Adrenal gland (tissue), 12 donors: ENCODE data around the gene DHCR24. TPM values are rescaled to one million over a fixed set of nuclear protein-coding genes. Genes with fewer than 3 reads are reported as not detected.
A peak's percentile ranks its signal among the peaks of the same experiment; 100 is the strongest.
"Not testable (repeated sequence)": the region's sequence is repeated elsewhere in the genome, so short reads cannot be mapped to it uniquely, and the experiment has no call there.

Source experiments
- DNase-seq, 7 donors: peaks; one replicate each; pipeline ENCODE4 v3.0.0-alpha.2; 2019 to 2020
- H3K27ac ChIP-seq, 5 donors: fragments of 200-600 bp; sonication (generic) in 4 of 5; 1 replicate in 3 of 5; 2 replicates in 2 of 5; pipeline versions ENCODE4 v1.5.1 to v1.8.0; 2016 to 2020; ENCODE audit warnings: mild to moderate bottlenecking in 1 of 5
- H3K27me3 ChIP-seq: fragments of 200-600 bp; 2 replicates; pipeline ENCODE4 v1.8.0; 2021
- H3K36me3 ChIP-seq, 2 donors: fragments of 200-600 bp; replicated peaks in 1 of 2; 1 replicate in 1 of 2; 2 replicates in 1 of 2; pipeline versions ENCODE4 v1.5.1 to v1.8.0; 2018 to 2022
- H3K4me1 ChIP-seq, 2 donors: fragments of 200-600 bp; replicated peaks in 1 of 2; 1 replicate in 1 of 2; 2 replicates in 1 of 2; pipeline versions ENCODE4 v1.5.1 to v1.8.0; 2018 to 2021
- H3K4me3 ChIP-seq, 4 donors: fragments of 200-600 bp; sonication (generic) in 3 of 4; one replicate each; pipeline ENCODE4 v1.5.1; 2016 to 2018
- H3K9me3 ChIP-seq, 3 donors: fragments of 200-600 bp; sonication (generic) in 1 of 3; replicated peaks in 1 of 3; 1 replicate in 2 of 3; 2 replicates in 1 of 3; pipeline versions ENCODE4 v1.5.1 to v1.8.0; 2016 to 2021
- POLR2A ChIP-seq, 2 donors: fragments of 450-650 bp; IDR thresholded peaks; one replicate each; pipeline ENCODE4 v1.6.1; 2017; ENCODE audit warnings: antibody characterized with exemption in 2 of 2, mild to moderate bottlenecking in 2 of 2, moderate library complexity in 1 of 2
- WGBS, 4 donors: extraction: QIAGEN DNeasy Blood & Tissue Kit in 2 of 4; methylation state at CpG; one replicate each; pipeline versions ENCODE4 v1.1.5 to v1.1.7; 2013 to 2017; 5-methylcytosine and 5-hydroxymethylcytosine counted together
- intact Hi-C, 2 donors: fragments of 100-400 bp; cut with DNase I; formaldehyde crosslinking; loops; one replicate each; pipeline versions ENCODE4 v1.14.1 to v1.15.0; 2022 to 2023
- polyA plus RNA-seq, 3 donors: library from polyadenylated mRNA; stranded (reverse); fragments of 200-250 nt in 2 of 3; fragments of 350-450 nt in 1 of 3; fragmentation: Illumina TruSeq in 1 of 3; extraction: RNeasy Lipid Tissue Mini Kit (QIAGEN cat#74804) in 1 of 3; gene quantifications; one replicate each; pipeline ENCODE4 v1.2.3, GENCODE V29; 2013 to 2014
- total RNA-seq, 9 donors: library from RNA; depleted of rRNA in 4 of 9; stranded (reverse); fragments of >200 nt in 4 of 9; fragments of 120-200 nt in 1 of 9; fragmentation: NEBNext Ultra II Directional in 1 of 9; extraction: Animal tissue kit (Norgen Biotek cat#: 25700) in 1 of 9; gene quantifications; one replicate each; pipeline versions ENCODE4 v1.1.0 to v1.2.4, GENCODE V29; 2013 to 2023
- TF ChIP-seq, protein P1 (sequence below), 6 experiments: fragments of 450-650 bp in 4 of 6; fragments of 200-600 bp in 2 of 6; sonication (generic) in 1 of 6; IDR thresholded peaks; 1 replicate in 5 of 6; 2 replicates in 1 of 6; pipeline versions ENCODE4 v1.5.1 to v1.8.0; 2016 to 2021; ENCODE audit warnings: antibody characterized with exemption in 6 of 6, mild to moderate bottlenecking in 2 of 6, moderate library complexity in 1 of 6
- donor health status: healthy with polysubstance abuse.
- donor health status: Bipolar disorder and iron deficiency.
- donor health status: DM: yes; HTN: yes; CAD: no.
- donor health status: DM: no; HTN: no; CAD: no.
- donor health status: DM: no; HTN: no; CAD: no.
- donor health status: DM: yes; HTN: yes; CAD: no.

The DHCR24 gene
- total and polyA plus RNA-seq, 12 donors: 138 to 4,801 (median 2,741) TPM

DNA sequence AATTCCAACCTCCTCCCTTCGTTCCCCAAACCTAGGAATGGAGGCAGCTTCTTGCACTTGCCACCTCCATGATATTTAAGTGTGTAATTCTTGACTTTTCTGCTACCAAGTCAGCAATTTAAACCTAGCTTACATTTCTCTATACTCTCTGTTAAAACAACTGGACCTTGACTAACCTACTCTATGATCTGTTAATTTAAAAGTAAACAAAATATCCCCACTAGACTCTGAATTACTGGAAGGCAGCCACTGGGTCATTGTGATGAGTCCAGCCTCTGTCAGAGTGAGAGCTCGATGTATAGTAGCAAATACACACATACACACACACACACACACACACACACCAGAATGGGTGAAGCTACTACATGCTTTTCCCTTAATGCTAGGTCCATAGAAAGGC is 40.0 kb upstream of the DHCR24 start:
- Histone ChIP-seq H3K36me3 (no peaks in the 10 kb centered on the region), H3K4me3 (no peak overlapping the region), H3K27me3 (no peaks in the 10 kb centered on the region), H3K9me3 (no peaks in the 10 kb centered on the region), H3K27ac (peak overlapping the region in 4 of 5 donors; percentile 51 to 64 (median 58)), H3K4me1 (peaks cover 18 to 19% of the 10 kb centered on the region in 2 donors)
- 46 to 63% (median 53%) methylated on average over 2 of the region's 2 CpGs for WGBS, 4 donors
- DNase-seq: no peak
- no peak for TF ChIP-seq POLR2A (IDR thresholded peaks at IDR 0.05)
- TF ChIP-seq, protein P1, sequence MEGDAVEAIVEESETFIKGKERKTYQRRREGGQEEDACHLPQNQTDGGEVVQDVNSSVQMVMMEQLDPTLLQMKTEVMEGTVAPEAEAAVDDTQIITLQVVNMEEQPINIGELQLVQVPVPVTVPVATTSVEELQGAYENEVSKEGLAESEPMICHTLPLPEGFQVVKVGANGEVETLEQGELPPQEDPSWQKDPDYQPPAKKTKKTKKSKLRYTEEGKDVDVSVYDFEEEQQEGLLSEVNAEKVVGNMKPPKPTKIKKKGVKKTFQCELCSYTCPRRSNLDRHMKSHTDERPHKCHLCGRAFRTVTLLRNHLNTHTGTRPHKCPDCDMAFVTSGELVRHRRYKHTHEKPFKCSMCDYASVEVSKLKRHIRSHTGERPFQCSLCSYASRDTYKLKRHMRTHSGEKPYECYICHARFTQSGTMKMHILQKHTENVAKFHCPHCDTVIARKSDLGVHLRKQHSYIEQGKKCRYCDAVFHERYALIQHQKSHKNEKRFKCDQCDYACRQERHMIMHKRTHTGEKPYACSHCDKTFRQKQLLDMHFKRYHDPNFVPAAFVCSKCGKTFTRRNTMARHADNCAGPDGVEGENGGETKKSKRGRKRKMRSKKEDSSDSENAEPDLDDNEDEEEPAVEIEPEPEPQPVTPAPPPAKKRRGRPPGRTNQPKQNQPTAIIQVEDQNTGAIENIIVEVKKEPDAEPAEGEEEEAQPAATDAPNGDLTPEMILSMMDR (IDR thresholded peaks at IDR 0.05): no peak
- intact Hi-C loops: no loop called here

DNA sequence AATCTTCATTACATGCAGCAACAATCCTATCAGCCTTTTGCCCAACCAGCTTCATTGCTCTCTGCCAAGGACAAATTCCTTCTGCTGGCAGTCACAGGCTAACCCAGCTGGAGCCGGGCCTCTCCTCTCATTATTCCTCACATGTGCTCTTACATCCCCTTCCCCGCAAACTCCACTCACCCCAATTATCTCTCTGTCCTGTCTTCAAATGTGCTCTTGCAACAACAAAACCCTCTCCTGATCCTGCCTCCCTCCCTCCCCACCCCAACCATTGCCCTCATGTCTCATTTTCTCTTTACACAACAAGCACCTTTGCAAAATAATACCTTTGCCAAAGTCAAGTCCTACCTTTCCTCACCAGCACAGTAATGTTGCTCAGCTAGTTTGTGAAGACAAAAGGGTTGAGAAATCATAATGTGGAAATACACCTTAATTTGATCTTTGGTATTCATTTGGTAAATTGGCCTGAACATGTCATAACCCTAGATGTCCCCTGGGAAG is 36.0 kb upstream of the DHCR24 start:
- Histone ChIP-seq H3K4me3 (no peak overlapping the region), H3K27me3 (no peaks in the 10 kb centered on the region), H3K4me1 (peaks cover 13 to 14% of the 10 kb centered on the region in 2 donors), H3K9me3 (no peaks in the 10 kb centered on the region), H3K36me3 (no peaks in the 10 kb centered on the region), H3K27ac (peak overlapping the region in 4 of 5 donors; percentile 56 to 67 (median 60))
- peak; percentile 47 to 87 (median 80) for DNase-seq
- TF ChIP-seq, protein P1 (IDR thresholded peaks at IDR 0.05): no peak
- peak in 1 of 2 donors; percentile 38 for TF ChIP-seq POLR2A (IDR thresholded peaks at IDR 0.05)
- intact Hi-C loops: no loop called here
- WGBS, 4 donors: 34 to 50% (median 42%) methylated on average over 2 of the region's 2 CpGs

DNA sequence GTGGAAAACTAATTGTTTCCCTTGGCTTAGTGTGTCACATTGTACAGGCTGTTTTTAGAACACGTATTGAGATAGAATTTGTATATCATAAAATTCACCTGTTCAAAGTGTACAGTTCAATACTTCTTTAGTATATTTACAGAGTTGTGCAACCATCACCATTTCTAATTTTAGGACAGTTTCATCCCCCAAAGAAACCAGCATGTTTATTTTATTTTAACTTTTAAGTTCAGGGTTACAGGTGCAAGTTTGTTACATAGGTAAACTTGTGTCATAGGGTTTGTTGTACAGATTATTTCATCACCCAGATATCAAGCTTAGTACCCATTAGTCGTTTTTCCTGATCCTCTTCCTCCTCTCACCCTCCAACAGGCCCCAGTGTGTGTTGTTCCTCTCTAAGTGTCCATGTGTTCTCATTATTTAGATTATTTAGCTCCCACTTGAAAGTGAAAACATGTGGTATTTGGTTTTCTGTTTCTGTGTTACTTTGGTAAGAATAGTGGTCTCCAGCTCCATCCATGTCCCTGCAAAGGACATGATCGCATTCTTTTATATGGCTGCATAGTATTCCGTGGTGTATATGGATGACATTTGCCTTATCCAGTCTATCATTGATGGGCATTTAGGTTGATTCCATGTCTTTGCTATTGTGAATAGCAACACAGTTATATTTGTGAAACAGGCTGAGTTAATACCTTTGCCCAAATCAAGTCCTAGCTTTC is 35.2 kb upstream of the DHCR24 start:
- no peak for DNase-seq
- Histone ChIP-seq H3K27me3 (no peaks in the 10 kb centered on the region), H3K36me3 (no peaks in the 10 kb centered on the region), H3K4me3 (no peak overlapping the region), H3K4me1 (peaks cover 6% of the 10 kb centered on the region in 2 donors), H3K9me3 (no peaks in the 10 kb centered on the region), H3K27ac (peak overlapping the region in 3 of 5 donors; percentile 56 to 67 (median 61))
- TF ChIP-seq, protein P1 (IDR thresholded peaks at IDR 0.05): no peak
- TF ChIP-seq POLR2A (IDR thresholded peaks at IDR 0.05): no peak
- intact Hi-C loops: no loop called here
- 82 to 85% (median 84%) methylated on average over 4 of the region's 4 CpGs for WGBS, 4 donors

DNA sequence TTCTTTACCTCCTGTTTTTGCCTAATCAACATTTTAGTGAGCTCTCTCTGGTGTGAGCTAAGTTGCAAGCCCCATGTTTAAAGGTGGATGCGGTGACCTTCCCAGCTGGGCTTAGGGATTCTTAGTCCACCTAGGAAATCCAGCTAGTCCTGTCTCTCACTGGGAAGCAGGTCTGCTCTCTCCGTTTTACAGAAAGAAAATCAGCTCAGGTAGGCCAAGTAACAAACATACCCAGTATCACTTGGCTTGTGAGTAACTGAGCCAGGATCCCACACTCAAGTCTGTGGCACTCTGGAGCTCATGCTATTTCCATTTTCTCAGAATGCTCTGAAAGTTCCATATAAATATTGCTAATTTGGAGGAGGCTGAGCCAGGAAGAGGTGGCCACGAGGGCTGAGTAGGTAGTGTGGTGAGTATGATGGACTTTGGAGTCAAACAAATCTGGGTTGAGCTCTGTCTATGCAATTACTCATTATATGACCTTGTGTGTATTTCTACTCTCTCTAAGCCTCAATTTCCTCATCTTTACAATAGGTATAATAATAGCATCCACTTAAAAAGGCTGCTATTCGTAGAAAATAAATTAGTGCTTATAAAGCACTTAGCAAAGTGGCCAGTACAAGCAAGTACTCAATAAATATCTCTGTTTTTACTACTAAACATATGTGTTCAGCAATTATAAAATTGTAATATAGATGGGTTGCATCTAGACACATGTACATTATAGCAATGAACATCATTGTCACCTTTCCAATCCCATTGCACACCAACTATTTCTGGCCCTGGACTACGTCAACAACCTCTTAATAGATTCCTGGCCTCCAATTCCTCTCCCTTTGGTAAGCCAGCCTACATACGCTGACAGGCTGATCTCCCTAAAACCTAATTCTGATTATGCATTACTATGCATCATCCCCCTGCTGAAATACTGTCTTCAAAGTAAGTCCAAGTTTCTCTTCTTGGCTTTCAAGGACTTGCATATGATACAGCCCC is 32.7 kb upstream of the DHCR24 start:
- no peaks in the 10 kb centered on the region for H3K36me3 ChIP-seq
- intact Hi-C loops: no loop called here
- H3K4me3 ChIP-seq: no peak overlapping the region
- TF ChIP-seq, protein P1 (IDR thresholded peaks at IDR 0.05): no peak
- TF ChIP-seq POLR2A (IDR thresholded peaks at IDR 0.05): no peak
- DNase-seq: no peak
- WGBS, 4 donors: 82 to 90% (median 85%) methylated on average over 6 of the region's 6 CpGs
- H3K27ac ChIP-seq: no peak overlapping the region
- no peaks in the 10 kb centered on the region for H3K9me3 ChIP-seq
- no peaks in the 10 kb centered on the region for H3K4me1 ChIP-seq
- no peaks in the 10 kb centered on the region for H3K27me3 ChIP-seq

DNA sequence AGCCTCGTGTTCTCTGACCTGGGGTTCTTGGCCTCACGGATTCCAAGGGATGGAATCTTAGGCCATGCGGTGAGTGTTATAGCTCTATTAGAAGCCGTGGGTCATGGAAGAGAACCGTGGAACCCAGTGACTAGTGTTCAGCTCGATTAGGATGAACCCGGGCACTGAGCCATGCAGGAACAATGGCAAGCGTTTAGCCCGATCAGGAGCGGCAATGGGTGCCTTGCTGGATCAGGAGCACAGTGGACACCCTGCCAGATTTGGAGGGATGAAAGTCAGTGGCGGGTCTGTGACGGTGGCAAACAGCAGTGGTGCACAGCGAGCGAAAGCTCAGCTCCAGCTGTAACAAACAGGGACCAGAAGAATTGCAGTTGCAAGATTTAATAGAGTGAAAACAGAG is 24.1 kb upstream of the DHCR24 start:
- intact Hi-C loops, DNase-seq, H3K4me3 ChIP-seq, H3K4me1 ChIP-seq, H3K27me3 ChIP-seq, H3K27ac ChIP-seq, H3K36me3 ChIP-seq, H3K9me3 ChIP-seq: not testable (repeated sequence)
- WGBS, 4 donors: 92 to 94% (median 93%) methylated on average over 14 of the region's 14 CpGs
